SU-DHL-6 (cell line): ENCODE data around the gene AFAP1L1.

Experiments
- H2AFZ ChIP-seq: fragments of 200-600 bp; sonication (generic); 2 replicates; pipeline ENCODE4 v1.6.1; 2014; ENCODE audit warnings: low read depth, mild to moderate bottlenecking, moderate library complexity, mixed read lengths, antibody characterized with exemption, low read length; ENCODE audit not compliant: severe bottlenecking
- H3F3A ChIP-seq: fragments of 200-600 bp; shearing (Covaris generic); 2 replicates; pipeline ENCODE4 v1.6.0; 2016; ENCODE audit warnings: antibody characterized with exemption, mild to moderate bottlenecking; ENCODE audit not compliant: insufficient read depth
- H3K27ac ChIP-seq: fragments of 200-600 bp; sonication (generic); 2 replicates; pipeline ENCODE4 v1.5.1; 2016; ENCODE audit warnings: low read depth, mild to moderate bottlenecking, low read length, moderate library complexity, mixed read lengths
- H3K27me3 ChIP-seq: fragments of 200-600 bp; sonication (generic), shearing (Covaris generic); 2 replicates; pipeline ENCODE4 v1.6.0; 2014; ENCODE audit warnings: mild to moderate bottlenecking, low read length
- H3K36me3 ChIP-seq: fragments of 200-600 bp; sonication (generic); 2 replicates; pipeline ENCODE4 v1.6.1; 2014; ENCODE audit warnings: mild to moderate bottlenecking, low read length, mixed read lengths
- H3K4me2 ChIP-seq: fragments of 300-600, 200-600 bp; shearing (Covaris generic), sonication (generic); 2 replicates; pipeline ENCODE4 v1.6.0; 2014; ENCODE audit warnings: low read length, low read depth, mild to moderate bottlenecking; ENCODE audit not compliant: poor library complexity, severe bottlenecking
- H3K4me3 ChIP-seq: fragments of 200-600 bp; sonication (generic); 2 replicates; pipeline ENCODE4 v1.5.1; 2014; ENCODE audit warnings: antibody characterized with exemption, low read length, mild to moderate bottlenecking, mixed read lengths; ENCODE audit not compliant: insufficient read depth, poor library complexity, severe bottlenecking
- H3K79me2 ChIP-seq: fragments of 200-600 bp; sonication (generic); 2 replicates; pipeline ENCODE4 v1.6.1; 2014; ENCODE audit warnings: mild to moderate bottlenecking, low read length, moderate library complexity; ENCODE audit not compliant: insufficient read depth
- H3K9ac ChIP-seq: fragments of 200-600 bp; sonication (generic); 2 replicates; pipeline ENCODE4 v1.7.0; 2014; ENCODE audit warnings: mild to moderate bottlenecking, low read length
- H3K9me2 ChIP-seq: fragments of 200-600 bp; sonication (generic); replicated peaks from 2 replicates; pipeline ENCODE4 v1.6.1; 2014; ENCODE audit warnings: low read length; ENCODE audit not compliant: insufficient read depth
- H3K9me3 ChIP-seq: fragments of 200-600 bp; sonication (generic); 2 replicates; pipeline ENCODE4 v1.6.1; 2014; ENCODE audit warnings: low read length, mixed read lengths; ENCODE audit not compliant: insufficient read depth
- H4K20me1 ChIP-seq: fragments of 200-600 bp; sonication (generic); 2 replicates; pipeline ENCODE4 v1.6.1; 2014; ENCODE audit warnings: low read depth, mild to moderate bottlenecking, antibody characterized with exemption, low read length, moderate library complexity, mixed read lengths
- CTCF ChIP-seq: fragments of 200-600 bp; sonication (generic); IDR thresholded peaks from one replicate; pipeline ENCODE4 v1.5.1; 2017; ENCODE audit warnings: antibody characterized with exemption, mild to moderate bottlenecking, low read length, moderate library complexity; ENCODE audit not compliant: insufficient read depth, poor library complexity, severe bottlenecking
- EZH2phosphoT487 ChIP-seq: fragments of 200-600 bp; sonication (generic), shearing (Covaris generic); conservative IDR thresholded peaks from 2 replicates; pipeline ENCODE4 v1.6.1; 2018; ENCODE audit warnings: mild to moderate bottlenecking, antibody characterized with exemption, low read length, moderate library complexity, mixed read lengths

AFAP1L1 gene

GRCh38 chr5:149378241-149378820, 106.7 kb downstream of the AFAP1L1 start:
- TF ChIP-seq EZH2phosphoT487, result no peak
- no peak for TF ChIP-seq CTCF
- no peaks in the 10 kb centered on the region for H3K36me3 ChIP-seq

GRCh38 chr5:149379177-149379761, 107.6 kb downstream of the AFAP1L1 start, which contains the start of gene IL17B:
IL17B (minus strand) TSS chr5:149379292; CDS start chr5:149379225, 67 bp downstream.
- Histone ChIP-seq H3K9me2 (no peaks in the 10 kb centered on the region), H3K27ac (no peak within 1 kb of the TSS), H3K4me3 (no peak within 1 kb of the TSS), H2AFZ (no peak within 1 kb of the TSS), H4K20me1 (no peaks in the 10 kb centered on the region), H3K4me2 (no peak within 1 kb of the TSS), H3K79me2 (no peaks in the 10 kb centered on the region), H3K27me3 (no peaks in the 10 kb centered on the region), H3K9me3 (no peaks in the 10 kb centered on the region), H3F3A (no peaks in the 10 kb centered on the region), H3K9ac (no peak within 1 kb of the TSS), H3K36me3 (no peaks in the 10 kb centered on the region)
- TF ChIP-seq CTCF, result no peak
- no peak for TF ChIP-seq EZH2phosphoT487

More at GRCh38 chr5:149378241-149378820, 106.7 kb downstream of the AFAP1L1 start:
- no peak overlapping the region for H2AFZ ChIP-seq
- no peaks in the 10 kb centered on the region for H3K79me2 ChIP-seq
- no peaks in the 10 kb centered on the region for H3K9me3 ChIP-seq
- H3K27me3 ChIP-seq, result no peaks in the 10 kb centered on the region
- H3K4me3 ChIP-seq, result no peak overlapping the region
- no peak overlapping the region for H3K9ac ChIP-seq
- H3K4me2 ChIP-seq, result no peak overlapping the region
- H4K20me1 ChIP-seq, result no peaks in the 10 kb centered on the region
- no peaks in the 10 kb centered on the region for H3K9me2 ChIP-seq
- no peak overlapping the region for H3K27ac ChIP-seq
- no peaks in the 10 kb centered on the region for H3F3A ChIP-seq

- Histone ChIP-seq H3K4me2 (no peak overlapping the region), H3K27ac (no peak overlapping the region), H3K9me2 (no peaks in the 10 kb centered on the region), H3K36me3 (no peaks in the 10 kb centered on the region), H4K20me1 (no peaks in the 10 kb centered on the region), H3K27me3 (no peaks in the 10 kb centered on the region), H3K9me3 (no peaks in the 10 kb centered on the region), H3K4me3 (no peak overlapping the region), H3K9ac (no peak overlapping the region), H3K79me2 (no peaks in the 10 kb centered on the region), H2AFZ (no peak overlapping the region), H3F3A (no peaks in the 10 kb centered on the region)
- TF ChIP-seq EZH2phosphoT487 (no peak), CTCF (no peak)
These were observed 108.2 kb downstream of the AFAP1L1 start for GRCh38 chr5:149379818-149380374.
